K562 treated with DMSO at 1 percent for 48 hours (cell line): ENCODE results near the gene TMEM258. TPM values are rescaled to one million over a fixed set of nuclear protein-coding genes. Genes with fewer than 3 reads are reported as not detected.

Source experiments
- total RNA-seq: library from RNA; unstranded; fragments of 300-600 nt; gene quantifications from 2 replicates; pipeline ENCODE4 v1.2.3, GENCODE V29; 2022; ENCODE audit warnings: low replicate concordance; ENCODE audit errors: extremely low read depth

Gene TMEM258
- total RNA-seq = not detected in 2 replicates

DNA sequence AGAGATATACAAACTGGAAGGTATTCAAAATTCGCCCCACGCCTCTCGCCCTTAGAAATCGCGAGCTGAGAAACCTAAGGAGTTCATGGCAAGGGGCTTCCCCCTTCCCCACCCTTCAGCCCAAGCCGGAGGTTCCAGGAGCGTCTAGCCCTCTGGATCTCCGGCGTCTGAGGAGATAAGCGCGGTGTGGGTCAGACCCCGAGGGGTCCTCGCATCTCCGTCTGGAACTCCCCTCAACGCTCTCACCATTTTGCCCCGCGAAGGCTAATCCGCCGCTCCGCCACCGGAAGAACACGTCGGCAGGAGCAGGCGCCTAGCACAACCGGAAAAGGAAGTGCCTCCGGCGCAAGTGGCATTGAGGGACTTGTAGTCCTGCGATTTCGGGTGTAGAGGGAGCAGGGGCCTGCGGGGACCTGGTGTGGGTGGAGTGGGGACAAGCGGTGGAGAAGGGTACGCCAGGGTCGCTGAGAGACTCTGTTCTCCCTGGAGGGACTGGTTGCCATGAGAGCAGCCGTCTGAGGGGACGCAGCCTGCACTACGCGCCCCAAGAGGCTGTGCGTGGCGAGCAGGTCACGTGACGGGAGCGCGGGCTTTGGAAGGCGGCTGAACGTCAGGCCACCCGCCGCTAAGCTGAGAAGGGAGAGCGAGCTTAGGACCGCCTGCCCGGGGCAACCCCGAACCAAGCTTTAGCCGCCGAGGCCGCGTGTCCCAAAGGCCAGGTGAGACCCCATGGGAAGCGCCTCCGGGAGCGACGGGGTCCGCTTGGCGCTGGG is at the start of gene TMEM258, which contains the start of gene FEN1:
Gene TMEM258, minus strand, starts transcription at position 290 of the 773 bp plus-strand sequence. Its CDS starts 41 bp downstream, at position 249.
Gene FEN1, plus strand, starts transcription at position 602 of the 773 bp plus-strand sequence. CDS start 2,451 bp downstream, outside the sequence.

GRCh38 chr11:61827571-61828378 is 35.4 kb upstream of the TMEM258 start, which contains the start of gene FADS2:
Gene FADS2 (plus strand): TSS chr11:61828300. CDS start chr11:61828391, 91 bp downstream.

DNA sequence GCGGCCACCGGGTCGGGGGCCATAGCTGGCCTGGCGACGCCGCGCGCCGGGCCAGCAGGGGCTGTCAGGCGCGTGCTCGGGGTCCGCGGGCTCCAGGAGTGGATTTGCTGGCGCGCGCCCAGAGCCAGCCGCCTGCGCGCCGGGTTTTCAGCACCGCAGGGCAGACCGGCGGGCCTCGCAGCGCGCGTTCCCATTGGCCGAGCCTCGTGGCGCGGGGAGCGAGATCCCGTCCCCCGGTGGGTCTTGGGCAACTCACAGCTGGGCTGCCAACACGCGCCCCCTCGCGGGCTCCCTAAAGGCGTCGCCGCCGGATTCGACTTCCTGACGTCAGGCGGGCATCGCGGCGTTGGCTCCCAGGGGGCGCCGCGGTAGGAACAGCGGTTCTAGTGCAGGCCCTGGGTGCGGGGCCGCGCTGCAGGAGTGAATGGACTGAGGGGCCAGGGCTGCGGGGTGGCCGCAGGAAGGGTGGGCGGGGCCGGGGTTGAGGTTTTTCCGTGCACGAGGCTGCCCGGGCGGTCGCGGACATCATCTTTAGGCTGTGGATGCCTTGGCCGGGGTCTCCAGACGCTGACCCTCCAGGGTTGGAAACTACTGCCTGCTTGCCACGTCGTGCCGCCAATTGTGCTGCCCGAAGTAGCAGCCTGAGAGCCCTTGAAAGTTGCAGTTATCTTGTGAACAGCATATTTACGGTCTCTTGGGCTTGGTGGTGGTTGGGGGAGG is 24.5 kb upstream of the TMEM258 start, which contains the start of gene FADS1:
Gene FADS1, minus strand, starts transcription at position 268 of the 720 bp plus-strand sequence. Its CDS starts 74 bp downstream, at position 194.

GRCh38 chr11:61752117-61752924 is 40.1 kb downstream of the TMEM258 start, which contains the start of gene MYRF:
Gene MYRF (plus strand): TSS chr11:61752636. CDS start chr11:61752745, 109 bp downstream.

Other genes starting within 250 kb of the TMEM258 start
- gene SYT7, start 211.5 kb downstream of the TMEM258 start, total RNA-seq = not detected in 2 replicates
- gene DAGLA, start 112.2 kb downstream of the TMEM258 start, total RNA-seq = not detected in 2 replicates
- gene MYRF, start 40.0 kb downstream of the TMEM258 start, total RNA-seq = not detected in 2 replicates
- gene FEN1, start 312 bp upstream of the TMEM258 start, total RNA-seq = not detected in 2 replicates
- not detected in 2 replicates for gene FADS1, start 24.4 kb upstream of the TMEM258 start, total RNA-seq
- not detected in 2 replicates for gene FADS2, start 35.7 kb upstream of the TMEM258 start, total RNA-seq
- gene FADS3, start 98.9 kb upstream of the TMEM258 start, total RNA-seq = not detected in 2 replicates
- not detected in 2 replicates for gene RAB3IL1, start 125.0 kb upstream of the TMEM258 start, total RNA-seq
- gene BEST1, start 157.8 kb upstream of the TMEM258 start, total RNA-seq = not detected in 2 replicates
- gene FTH1, start 175.0 kb upstream of the TMEM258 start, total RNA-seq = 6,011 and 10,945 TPM in 2 replicates